Heart left ventricle (tissue), 16 donors: ENCODE results near the gene HEMK1. TPM values are rescaled to one million over a fixed set of nuclear protein-coding genes. Genes with fewer than 3 reads are reported as not detected.

Experiments
- ATAC-seq, 4 donors: fragments of 200-7000 bp; cut with Tn5 transposase; one replicate each; pipeline ENCODE4 v1.9.1; 2020 to 2022; ENCODE audit warnings: moderate library complexity in 4 of 4, mild to moderate bottlenecking in 3 of 4, moderate number of reproducible peaks in 1 of 4
- DNase-seq, 5 donors: peaks; one replicate each; pipeline ENCODE4 v3.0.0-alpha.2; 2020
- H3K27ac ChIP-seq, 12 donors: fragments of 200-600 bp; sonication (generic) in 4 of 12; one replicate each; pipeline versions ENCODE4 v1.5.0 to v1.8.0; 2016 to 2022; ENCODE audit warnings: mild to moderate bottlenecking in 2 of 12
- H3K27me3 ChIP-seq, 9 donors: fragments of 200-600 bp; sonication (generic) in 2 of 9; one replicate each; pipeline versions ENCODE4 v1.5.1 to v1.8.0; 2016 to 2022; ENCODE audit warnings: mild to moderate bottlenecking in 3 of 9
- H3K36me3 ChIP-seq, 9 donors: fragments of 200-600 bp; sonication (generic) in 2 of 9; one replicate each; pipeline versions ENCODE4 v1.5.0 to v1.8.0; 2018 to 2022; ENCODE audit warnings: mild to moderate bottlenecking in 2 of 9
- H3K4me1 ChIP-seq, 12 donors: fragments of 200-600 bp; sonication (generic) in 4 of 12; one replicate each; pipeline versions ENCODE4 v1.5.0 to v1.8.0; 2016 to 2022; ENCODE audit warnings: mild to moderate bottlenecking in 3 of 12
- H3K4me3 ChIP-seq, 12 donors: fragments of 200-600 bp; sonication (generic) in 4 of 12; one replicate each; pipeline versions ENCODE4 v1.5.0 to v1.8.0; 2017 to 2022; ENCODE audit warnings: mild to moderate bottlenecking in 9 of 12, moderate library complexity in 4 of 12
- H3K9me3 ChIP-seq, 12 donors: fragments of 200-600 bp; sonication (generic) in 4 of 12; one replicate each; pipeline versions ENCODE4 v1.5.0 to v1.8.0; 2016 to 2022; ENCODE audit warnings: mild to moderate bottlenecking in 1 of 12
- POLR2A ChIP-seq, 2 donors: fragments of 450-650 bp; IDR thresholded peaks; one replicate each; pipeline ENCODE4 v1.6.1; 2017; ENCODE audit warnings: antibody characterized with exemption in 2 of 2, mild to moderate bottlenecking in 2 of 2, moderate library complexity in 2 of 2
- WGBS, 4 donors: extraction: QIAGEN DNeasy Blood & Tissue Kit in 2 of 4; methylation state at CpG; one replicate each; pipeline versions ENCODE4 v1.1.5 to v1.1.7; 2013 to 2018; 5-methylcytosine and 5-hydroxymethylcytosine counted together
- intact Hi-C, 10 donors: fragments of 100-400 bp; cut with DNase I; formaldehyde crosslinking; loops; one replicate each; pipeline versions ENCODE4 v1.11.1 to v1.14.2; 2022
- polyA plus RNA-seq, 2 donors: library from polyadenylated mRNA; stranded (reverse); fragments of 200-250 nt; gene quantifications; one replicate each; pipeline ENCODE4 v1.2.3, GENCODE V29; 2013
- total RNA-seq, 9 donors: library from RNA; depleted of rRNA in 2 of 9; stranded (reverse); fragments of >200 nt in 2 of 9; fragmentation: NEBNext Ultra II Directional in 3 of 9; extraction: Animal tissue kit (Norgen Biotek cat#: 25700) in 3 of 9; gene quantifications; one replicate each; pipeline versions ENCODE4 v1.1.0 to v1.2.4, GENCODE V29; 2016 to 2023
- TF ChIP-seq, protein P1 (sequence below), 12 donors: fragments of 200-600 bp; sonication (generic) in 4 of 12; IDR thresholded peaks; one replicate each; pipeline versions ENCODE4 v1.5.0 to v1.8.0; 2018 to 2022; ENCODE audit warnings: antibody characterized with exemption in 12 of 12, mild to moderate bottlenecking in 5 of 12
- donor health status: ischemic (EF 13 %, LVEDD 7.1; RV severe dilation, severe dysfunction).
- donor health status: healthy with polysubstance abuse.
- donor health status: DM: no; HTN: yes; CAD: no.
- donor health status: DM: no; HTN: no; CAD: no.
- donor health status: ischemic (EF 25% LVEDD 6.9; RV normal size, moderate dysfunction).
- donor health status: ischemic (EF 25% LVEDD 5.7; RV mildly dilated, moderate dysfunction).
- donor health status: healthy.
- donor health status: DM: yes; HTN: yes; CAD: no.
- donor health status: ischemic (EF 35%, LVEDD 5.7; RV mildly dilated, moderate dysfunction).
- donor health status: nonischemic (EF 11% LVEDD 7.7; RV severe dilation, severe dysfunction).
- donor health status: DM: yes; HTN: yes; CAD: no.
- donor health status: PGD.
- donor health status: ischemic (EF 29% LVEDD 5.4; RV normal size, mild dysfunction).
- donor health status: nonischemic (EF 23%, LVEDD 6.1; RV moderate dilation, normal function).

HEMK1 gene
- total and polyA plus RNA-seq, 11 donors, result 7.8 to 19.7 (median 13.8) TPM

DNA sequence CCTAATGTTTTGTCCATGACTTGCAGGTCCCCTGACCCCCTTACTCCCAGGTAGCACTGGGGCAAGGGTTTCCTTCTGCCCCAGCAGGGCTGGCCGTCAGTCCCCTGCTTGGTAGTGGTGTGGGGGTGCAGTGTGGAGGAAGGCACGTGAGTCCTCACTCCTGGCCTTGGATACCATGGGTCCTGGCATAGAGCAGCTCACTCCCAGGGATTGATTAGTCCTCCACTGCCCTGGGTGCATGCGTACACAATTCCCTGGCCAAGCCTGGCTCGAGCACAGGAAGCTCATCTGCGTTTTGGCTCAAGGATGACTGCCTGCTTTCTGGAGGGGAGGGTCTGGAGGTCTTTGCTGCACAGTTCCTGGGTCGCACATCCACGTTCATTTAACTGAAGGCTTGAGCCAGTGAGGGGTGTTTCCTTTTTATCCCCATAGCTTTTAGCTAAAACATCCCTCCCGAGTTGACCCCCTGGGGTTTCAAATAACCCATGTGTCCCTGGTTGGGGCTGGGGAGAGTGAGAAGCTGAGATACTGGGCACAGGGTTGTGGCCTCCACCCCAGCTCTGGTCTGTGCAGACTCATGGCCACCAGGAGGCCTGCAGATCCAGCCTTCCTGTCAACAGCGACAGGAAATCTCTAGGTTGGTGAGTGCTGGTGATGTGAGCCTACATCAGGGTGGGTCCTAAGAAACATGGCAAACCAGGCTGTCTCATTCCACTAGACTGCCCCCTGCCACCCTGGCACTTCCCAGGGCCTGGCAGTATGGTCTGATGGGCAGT lies 11.5 kb downstream of the HEMK1 start:
- WGBS, 4 donors, result 62 to 63% (median 62%) methylated on average over 5 to 9 of the region's 9 CpGs
- DNase-seq (no peak), ATAC-seq (peak in 3 of 4 donors; percentile 13 to 15 (median 14))
- Histone ChIP-seq H3K27ac (peak overlapping the region in 11 of 12 donors; percentile 77 to 95 (median 80)), H3K4me3 (no peak overlapping the region), H3K36me3 (peaks cover 0 to 56% (median 8%) of the 10 kb centered on the region in 9 donors), H3K27me3 (no peaks in the 10 kb centered on the region), H3K9me3 (no peaks in the 10 kb centered on the region), H3K4me1 (peaks cover 0 to 53% (median 40%) of the 10 kb centered on the region in 12 donors)
- TF ChIP-seq POLR2A (IDR thresholded peaks at IDR 0.05), result no peak
- TF ChIP-seq, protein P1, sequence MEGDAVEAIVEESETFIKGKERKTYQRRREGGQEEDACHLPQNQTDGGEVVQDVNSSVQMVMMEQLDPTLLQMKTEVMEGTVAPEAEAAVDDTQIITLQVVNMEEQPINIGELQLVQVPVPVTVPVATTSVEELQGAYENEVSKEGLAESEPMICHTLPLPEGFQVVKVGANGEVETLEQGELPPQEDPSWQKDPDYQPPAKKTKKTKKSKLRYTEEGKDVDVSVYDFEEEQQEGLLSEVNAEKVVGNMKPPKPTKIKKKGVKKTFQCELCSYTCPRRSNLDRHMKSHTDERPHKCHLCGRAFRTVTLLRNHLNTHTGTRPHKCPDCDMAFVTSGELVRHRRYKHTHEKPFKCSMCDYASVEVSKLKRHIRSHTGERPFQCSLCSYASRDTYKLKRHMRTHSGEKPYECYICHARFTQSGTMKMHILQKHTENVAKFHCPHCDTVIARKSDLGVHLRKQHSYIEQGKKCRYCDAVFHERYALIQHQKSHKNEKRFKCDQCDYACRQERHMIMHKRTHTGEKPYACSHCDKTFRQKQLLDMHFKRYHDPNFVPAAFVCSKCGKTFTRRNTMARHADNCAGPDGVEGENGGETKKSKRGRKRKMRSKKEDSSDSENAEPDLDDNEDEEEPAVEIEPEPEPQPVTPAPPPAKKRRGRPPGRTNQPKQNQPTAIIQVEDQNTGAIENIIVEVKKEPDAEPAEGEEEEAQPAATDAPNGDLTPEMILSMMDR (IDR thresholded peaks at IDR 0.05), result peak in 2 of 12 donors; percentile 5 to 15
- intact Hi-C loops, result no loop called here

DNA sequence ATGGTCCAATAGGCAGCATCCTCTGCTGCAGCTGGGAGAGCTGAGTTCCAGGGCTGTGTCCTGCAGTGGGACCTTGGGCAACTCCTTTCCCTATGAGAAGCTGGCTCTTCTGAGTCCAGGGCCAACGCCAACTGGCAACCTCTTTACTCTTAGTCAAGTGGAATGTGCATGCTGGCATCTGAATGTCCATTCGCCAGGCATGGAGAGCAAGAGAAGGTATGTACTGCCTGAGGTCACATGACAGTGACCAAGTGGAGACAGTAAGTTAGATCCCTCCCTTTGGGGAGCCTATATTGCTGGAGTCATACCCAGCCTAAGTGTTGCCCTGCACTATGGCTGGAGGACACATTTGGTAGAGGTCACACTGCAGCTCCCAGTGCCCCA lies 12.1 kb downstream of the HEMK1 start:
- Histone ChIP-seq H3K9me3 (no peaks in the 10 kb centered on the region), H3K4me3 (no peak overlapping the region), H3K27me3 (no peaks in the 10 kb centered on the region), H3K27ac (peak overlapping the region in 11 of 12 donors; percentile 77 to 95 (median 80)), H3K4me1 (peaks cover 0 to 59% (median 43%) of the 10 kb centered on the region in 12 donors), H3K36me3 (peaks cover 0 to 55% (median 8%) of the 10 kb centered on the region in 9 donors)
- WGBS, 4 donors, result 45 to 92% (median 62%) methylated on average over 2 of the region's 2 CpGs
- TF ChIP-seq, protein P1 (IDR thresholded peaks at IDR 0.05), result no peak
- no peak for TF ChIP-seq POLR2A (IDR thresholded peaks at IDR 0.05)
- intact Hi-C loops, result no loop called here
- DNase-seq (peak in 1 of 5 donors; percentile 55), ATAC-seq (peak in 3 of 4 donors; percentile 11 to 23 (median 13))

DNA sequence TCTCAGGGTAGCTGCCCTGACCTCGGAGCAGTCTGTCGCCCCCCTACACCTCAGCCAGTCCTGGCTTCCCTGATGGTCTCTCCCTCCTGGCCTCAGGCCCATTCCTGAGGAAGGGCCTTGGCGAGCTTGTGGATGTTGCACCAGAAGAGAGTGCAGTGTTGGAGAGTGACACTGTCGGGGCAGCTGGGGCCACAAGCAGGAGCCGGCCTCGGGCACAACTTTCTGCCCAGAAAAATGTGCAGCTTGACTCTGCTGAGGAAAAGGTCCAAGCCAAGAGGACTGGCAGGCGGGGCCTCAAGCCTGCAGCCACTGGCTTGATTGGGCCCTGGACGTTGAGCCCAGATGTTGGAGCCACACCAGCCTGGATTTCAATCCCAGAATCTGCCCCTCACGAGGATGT lies 12.8 kb downstream of the HEMK1 start:
- Histone ChIP-seq H3K9me3 (no peaks in the 10 kb centered on the region), H3K27me3 (no peaks in the 10 kb centered on the region), H3K27ac (peak overlapping the region; percentile 32 to 95 (median 80)), H3K4me3 (no peak overlapping the region), H3K4me1 (peaks cover 0 to 65% (median 47%) of the 10 kb centered on the region in 12 donors), H3K36me3 (peaks cover 0 to 49% (median 8%) of the 10 kb centered on the region in 9 donors)
- intact Hi-C loops, result no loop called here
- ATAC-seq (peak in 2 of 4 donors; percentile 5 to 7), DNase-seq (no peak)
- no peak for TF ChIP-seq POLR2A (IDR thresholded peaks at IDR 0.05)
- TF ChIP-seq, protein P1 (IDR thresholded peaks at IDR 0.05), result no peak
- WGBS, 4 donors, result 48 to 67% (median 53%) methylated on average over 6 to 9 of the region's 9 CpGs

DNA sequence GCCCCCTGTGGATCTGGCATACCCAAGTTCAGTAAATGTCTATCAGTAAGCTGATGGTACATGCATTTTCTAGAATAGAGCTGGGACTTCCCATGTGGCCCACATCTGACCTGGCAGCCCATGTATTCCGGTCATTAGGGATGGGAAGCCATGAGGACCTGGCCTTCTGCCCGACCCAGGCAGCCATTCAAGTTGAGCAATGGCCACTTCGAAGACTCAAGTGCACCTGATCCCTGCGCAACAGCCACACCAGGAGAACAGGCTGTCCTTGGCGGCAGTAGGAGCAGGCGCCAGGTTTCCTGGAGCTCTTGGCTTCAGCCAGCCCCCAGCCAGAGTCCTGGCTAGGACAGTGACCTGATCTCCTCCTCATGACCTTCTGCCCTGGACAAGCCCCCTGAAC lies 14.6 kb downstream of the HEMK1 start:
- Histone ChIP-seq H3K9me3 (no peaks in the 10 kb centered on the region), H3K36me3 (peaks cover 0 to 34% (median 0%) of the 10 kb centered on the region in 9 donors), H3K27me3 (no peaks in the 10 kb centered on the region), H3K4me3 (no peak overlapping the region), H3K27ac (peak overlapping the region; percentile 60 to 95 (median 82)), H3K4me1 (peaks cover 0 to 80% (median 52%) of the 10 kb centered on the region in 12 donors)
- intact Hi-C loops, result loop anchor here in 1 of 10 donors (1.0 kb wide), 1 partner anchor 17 kb away; no protein-coding TSS in a partner anchor
- 33 to 42% (median 35%) methylated on average over 5 to 6 of the region's 6 CpGs for WGBS, 4 donors
- TF ChIP-seq, protein P1 (IDR thresholded peaks at IDR 0.05), result no peak
- TF ChIP-seq POLR2A (IDR thresholded peaks at IDR 0.05), result no peak
- ATAC-seq (peak; percentile 82 to 89 (median 84)), DNase-seq (peak; percentile 81 to 96 (median 89))
